ENCODE measurements around the gene SLC22A31. TPM values are rescaled to one million over a fixed set of nuclear protein-coding genes. Genes with fewer than 3 reads are reported as not detected.
"Not testable (repeated sequence)": the region's sequence is repeated elsewhere in the genome, so short reads cannot be mapped to it uniquely, and the experiment has no call there.

Gene SLC22A31
- total RNA-seq, 1 experiment from 2014 or later: 8.4 TPM

- Histone ChIP-seq H3K9ac (ENCODE audit: low read length) (no peak overlapping the region), H3F3A (ENCODE audit: low read length, unreplicated experiment) (no peaks in the 10 kb centered on the region), H2AFZ (ENCODE audit: low read length) (no peak overlapping the region), H3K4me1 (ENCODE audit: insufficient read depth, low read length) (no peaks in the 10 kb centered on the region), H4K20me1 (ENCODE audit: low read length) (no peaks in the 10 kb centered on the region), H3K4me2 (ENCODE audit: low read length) (no peak overlapping the region), H3K27me3 (ENCODE audit: low read length) (no peaks in the 10 kb centered on the region), H3K36me3 (ENCODE audit: low read depth, low read length) (no peaks in the 10 kb centered on the region), H3K79me2 (ENCODE audit: low read length) (peaks cover 11% of the 10 kb centered on the region), H3K9me2 (replicated peaks; ENCODE audit: low read length) (no peaks in the 10 kb centered on the region), H3K27ac (ENCODE audit: low read length) (no peak overlapping the region), H3K9me3 (ENCODE audit: low read length) (no peaks in the 10 kb centered on the region), H3K4me3 (ENCODE audit: low read length) (no peak overlapping the region)
- DNase-seq: no peak
- ChIA-PET CTCF (no interaction called here), POLR2A (ENCODE audit: unreplicated experiment) (no interaction called here)
- TF ChIP-seq EZH2phosphoT487 (IDR thresholded peaks at IDR 0.05; ENCODE audit: borderline replicate concordance, low read length): no peak
- TF ChIP-seq EZH2 (IDR thresholded peaks at IDR 0.05; ENCODE audit: low read length, unreplicated experiment): no peak
- TF ChIP-seq, protein P1, sequence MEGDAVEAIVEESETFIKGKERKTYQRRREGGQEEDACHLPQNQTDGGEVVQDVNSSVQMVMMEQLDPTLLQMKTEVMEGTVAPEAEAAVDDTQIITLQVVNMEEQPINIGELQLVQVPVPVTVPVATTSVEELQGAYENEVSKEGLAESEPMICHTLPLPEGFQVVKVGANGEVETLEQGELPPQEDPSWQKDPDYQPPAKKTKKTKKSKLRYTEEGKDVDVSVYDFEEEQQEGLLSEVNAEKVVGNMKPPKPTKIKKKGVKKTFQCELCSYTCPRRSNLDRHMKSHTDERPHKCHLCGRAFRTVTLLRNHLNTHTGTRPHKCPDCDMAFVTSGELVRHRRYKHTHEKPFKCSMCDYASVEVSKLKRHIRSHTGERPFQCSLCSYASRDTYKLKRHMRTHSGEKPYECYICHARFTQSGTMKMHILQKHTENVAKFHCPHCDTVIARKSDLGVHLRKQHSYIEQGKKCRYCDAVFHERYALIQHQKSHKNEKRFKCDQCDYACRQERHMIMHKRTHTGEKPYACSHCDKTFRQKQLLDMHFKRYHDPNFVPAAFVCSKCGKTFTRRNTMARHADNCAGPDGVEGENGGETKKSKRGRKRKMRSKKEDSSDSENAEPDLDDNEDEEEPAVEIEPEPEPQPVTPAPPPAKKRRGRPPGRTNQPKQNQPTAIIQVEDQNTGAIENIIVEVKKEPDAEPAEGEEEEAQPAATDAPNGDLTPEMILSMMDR (conservative IDR thresholded peaks at IDR 0.05; ENCODE audit: low read depth, low read length): no peak
- no peak for ATAC-seq
- BruUV-seq (replicated peaks): no TSS peak
- intact Hi-C loops (cut with micrococcal nuclease): no loop called here
Observed at GRCh38 chr16:89244754-89245153, 44.4 kb upstream of the SLC22A31 start.

DNA sequence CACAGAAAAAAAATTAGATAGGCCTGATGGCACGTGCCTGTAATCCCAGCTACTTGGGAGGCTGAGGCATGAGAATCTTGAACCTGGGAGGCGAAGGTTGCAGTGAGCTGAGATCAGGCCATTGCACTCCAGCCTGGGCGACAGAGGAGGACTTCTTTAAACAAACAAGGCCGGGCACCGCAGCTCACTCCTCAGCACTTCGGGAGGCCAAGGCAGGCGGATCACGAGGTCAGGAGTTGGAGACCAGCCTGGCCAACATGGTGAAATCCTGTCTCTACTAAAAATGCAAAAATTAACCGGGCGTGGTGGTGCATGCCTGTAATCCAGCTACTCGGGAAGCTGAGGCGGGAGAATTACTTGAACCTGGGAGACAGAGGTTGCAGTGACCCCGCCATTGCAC is 43.9 kb upstream of the SLC22A31 start:
- H3K9me3 ChIP-seq (ENCODE audit: low read length); POLR2A ChIA-PET (ENCODE audit: unreplicated experiment); BruUV-seq (replicated peaks); H3K9ac ChIP-seq (ENCODE audit: low read length); CTCF ChIA-PET; H3F3A ChIP-seq (ENCODE audit: low read length, unreplicated experiment); H3K27ac ChIP-seq (ENCODE audit: low read length); intact Hi-C loops (cut with micrococcal nuclease); H3K36me3 ChIP-seq (ENCODE audit: low read depth, low read length); H3K4me2 ChIP-seq (ENCODE audit: low read length); H2AFZ ChIP-seq (ENCODE audit: low read length); ATAC-seq; H3K4me1 ChIP-seq (ENCODE audit: insufficient read depth, low read length); H4K20me1 ChIP-seq (ENCODE audit: low read length); H3K4me3 ChIP-seq (ENCODE audit: low read length); DNase-seq; H3K9me2 ChIP-seq (replicated peaks; ENCODE audit: low read length); H3K27me3 ChIP-seq (ENCODE audit: low read length): not testable (repeated sequence)
- H3K79me2 ChIP-seq (ENCODE audit: low read length): peaks cover 11% of the 10 kb centered on the region

GRCh38 chr16:89243664-89244063 is 43.3 kb upstream of the SLC22A31 start:
- H3K4me1 ChIP-seq (ENCODE audit: insufficient read depth, low read length): no peaks in the 10 kb centered on the region
- CTCF ChIA-PET: no interaction called here
- H3F3A ChIP-seq (ENCODE audit: low read length, unreplicated experiment): no peaks in the 10 kb centered on the region
- intact Hi-C loops (cut with micrococcal nuclease): no loop called here
- DNase-seq: no peak
- no peak for ATAC-seq
- H2AFZ ChIP-seq (ENCODE audit: low read length): no peak overlapping the region
- H3K27ac ChIP-seq (ENCODE audit: low read length): no peak overlapping the region
- BruUV-seq (replicated peaks): no TSS peak
- no peak overlapping the region for H3K4me2 ChIP-seq (ENCODE audit: low read length)
- no peaks in the 10 kb centered on the region for H4K20me1 ChIP-seq (ENCODE audit: low read length)
- H3K4me3 ChIP-seq (ENCODE audit: low read length): no peak overlapping the region
- TF ChIP-seq EZH2 (IDR thresholded peaks at IDR 0.05; ENCODE audit: low read length, unreplicated experiment): no peak
- no peak for TF ChIP-seq EZH2phosphoT487 (IDR thresholded peaks at IDR 0.05; ENCODE audit: borderline replicate concordance, low read length)
- TF ChIP-seq, protein P1 (conservative IDR thresholded peaks at IDR 0.05; ENCODE audit: low read depth, low read length): no peak
- H3K27me3 ChIP-seq (ENCODE audit: low read length): no peaks in the 10 kb centered on the region
- H3K9ac ChIP-seq (ENCODE audit: low read length): no peak overlapping the region
- H3K36me3 ChIP-seq (ENCODE audit: low read depth, low read length): no peaks in the 10 kb centered on the region
- POLR2A ChIA-PET (ENCODE audit: unreplicated experiment): no interaction called here
- no peaks in the 10 kb centered on the region for H3K9me3 ChIP-seq (ENCODE audit: low read length)
- H3K79me2 ChIP-seq (ENCODE audit: low read length): peaks cover 11% of the 10 kb centered on the region
- no peaks in the 10 kb centered on the region for H3K9me2 ChIP-seq (replicated peaks; ENCODE audit: low read length)
